Activated CD8-positive, alpha-beta T cell treated with anti-CD3 and anti-CD28 coated beads for 36 hours (primary cell): ENCODE measurements around the gene CCNB2. TPM values are rescaled to one million over a fixed set of nuclear protein-coding genes. Genes with fewer than 3 reads are reported as not detected.
"Not testable (repeated sequence)": the region's sequence is repeated elsewhere in the genome, so short reads cannot be mapped to it uniquely, and the experiment has no call there.

Experiments used
- ATAC-seq: fragments of 200-7000 bp; cut with Tn5 transposase; one replicate; pipeline ENCODE4 v1.10.0; 2021; ENCODE audit warnings: mild to moderate bottlenecking, moderate library complexity
- CTCF ChIA-PET: fragments of 350-600 bp; sonication (Branson Sonifier 250); formaldehyde crosslinking; loops from one replicate; lab custom pipeline; 2021; ENCODE audit warnings: antibody characterized with exemption; lab: Charles Lee
- POLR2A ChIA-PET: fragments of 350-600 bp; sonication (Branson Sonifier 250); formaldehyde crosslinking; loops from one replicate; lab custom pipeline; 2021; ENCODE audit warnings: antibody characterized with exemption; lab: Charles Lee
- DNase-seq: peaks from one replicate; pipeline ENCODE4 v3.0.0-alpha.2; 2020
- H3K27ac Mint-ChIP-seq: one replicate; pipeline ENCODE4 v1.8.0; 2021; ENCODE audit warnings: mild to moderate bottlenecking, mixed read lengths
- H3K27me3 Mint-ChIP-seq: one replicate; pipeline ENCODE4 v1.8.0; 2021; ENCODE audit warnings: mixed read lengths
- H3K36me3 Mint-ChIP-seq: one replicate; pipeline ENCODE4 v1.8.0; 2021; ENCODE audit warnings: low read depth, mixed read lengths
- H3K4me1 Mint-ChIP-seq: one replicate; pipeline ENCODE4 v1.8.0; 2021; ENCODE audit warnings: low read depth, mixed read lengths
- H3K4me3 Mint-ChIP-seq: one replicate; pipeline ENCODE4 v1.8.0; 2021; ENCODE audit warnings: mild to moderate bottlenecking, moderate library complexity, mixed read lengths
- H3K9me3 Mint-ChIP-seq: one replicate; pipeline ENCODE4 v1.8.0; 2021; ENCODE audit warnings: mixed read lengths
- intact Hi-C: fragments of 100-400 bp; cut with micrococcal nuclease; formaldehyde crosslinking; loops from one replicate; pipeline ENCODE4 v1.10.0; 2022
- total RNA-seq, 2 experiments: library from RNA; stranded (reverse); gene quantifications; one replicate each; pipeline ENCODE4 v1.2.3, GENCODE V29; 2021
- TF ChIP-seq, protein P1 (sequence below): fragments of 200-600 bp; IDR thresholded peaks from one replicate; pipeline ENCODE4 v1.8.0; 2022; ENCODE audit warnings: antibody characterized with exemption, mild to moderate bottlenecking

The CCNB2 gene
- total RNA-seq, 2 experiments from 2014 or later = 61.9 to 64.4 TPM

DNA sequence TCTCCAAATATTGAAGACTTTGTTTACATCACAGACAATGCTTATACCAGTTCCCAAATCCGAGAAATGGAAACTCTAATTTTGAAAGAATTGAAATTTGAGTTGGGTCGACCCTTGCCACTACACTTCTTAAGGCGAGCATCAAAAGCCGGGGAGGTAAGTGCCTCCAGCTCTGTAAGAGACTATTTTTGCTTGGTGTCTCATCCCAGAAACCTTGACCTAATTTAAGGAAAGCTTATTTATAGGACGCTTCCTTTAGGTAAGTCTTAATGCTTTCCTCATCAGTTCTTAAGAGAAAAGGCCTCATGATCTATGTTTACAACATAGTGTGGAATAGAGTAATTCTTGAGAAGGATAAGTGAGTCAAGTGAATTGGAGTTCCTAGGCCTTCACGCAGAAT lies 11.8 kb downstream of the CCNB2 start:
- H3K4me1 Mint-ChIP-seq = no peaks in the 10 kb centered on the region
- CTCF ChIA-PET = interaction anchor here (0.9 to 1.0 kb wide), 2 partner anchors 10 to 22 kb away, joined by 3 read pairs; no protein-coding TSS in a partner anchor

DNA sequence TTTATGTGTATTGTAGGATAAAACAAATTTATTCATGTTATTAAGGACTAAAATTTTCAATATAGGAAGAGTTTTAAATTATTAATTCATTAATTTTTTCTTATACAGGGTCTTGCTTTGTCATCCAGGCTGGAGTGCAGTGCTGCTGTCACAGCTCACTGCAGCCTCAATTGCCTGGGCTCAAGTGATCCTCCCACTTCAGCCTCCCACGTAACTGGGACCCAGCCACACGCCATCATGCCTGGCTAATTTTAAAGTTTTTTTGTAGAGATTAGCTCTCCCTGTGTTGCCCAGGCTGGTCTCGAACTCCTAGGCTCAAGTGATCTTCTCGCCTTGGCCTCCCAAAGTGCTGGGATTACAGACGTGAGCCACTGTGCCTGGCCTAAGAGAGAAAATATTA lies 14.7 kb downstream of the CCNB2 start:
- ChIA-PET POLR2A (no interaction called here), CTCF (no interaction called here)
- Mint-ChIP-seq H3K4me3 (no peak overlapping the region), H3K36me3 (peaks cover 42% of the 10 kb centered on the region), H3K4me1 (no peaks in the 10 kb centered on the region), H3K9me3 (no peaks in the 10 kb centered on the region), H3K27me3 (no peaks in the 10 kb centered on the region), H3K27ac (no peak overlapping the region)
- intact Hi-C loops = no loop called here
- no peak for ATAC-seq
- DNase-seq = no peak
- TF ChIP-seq, protein P1, sequence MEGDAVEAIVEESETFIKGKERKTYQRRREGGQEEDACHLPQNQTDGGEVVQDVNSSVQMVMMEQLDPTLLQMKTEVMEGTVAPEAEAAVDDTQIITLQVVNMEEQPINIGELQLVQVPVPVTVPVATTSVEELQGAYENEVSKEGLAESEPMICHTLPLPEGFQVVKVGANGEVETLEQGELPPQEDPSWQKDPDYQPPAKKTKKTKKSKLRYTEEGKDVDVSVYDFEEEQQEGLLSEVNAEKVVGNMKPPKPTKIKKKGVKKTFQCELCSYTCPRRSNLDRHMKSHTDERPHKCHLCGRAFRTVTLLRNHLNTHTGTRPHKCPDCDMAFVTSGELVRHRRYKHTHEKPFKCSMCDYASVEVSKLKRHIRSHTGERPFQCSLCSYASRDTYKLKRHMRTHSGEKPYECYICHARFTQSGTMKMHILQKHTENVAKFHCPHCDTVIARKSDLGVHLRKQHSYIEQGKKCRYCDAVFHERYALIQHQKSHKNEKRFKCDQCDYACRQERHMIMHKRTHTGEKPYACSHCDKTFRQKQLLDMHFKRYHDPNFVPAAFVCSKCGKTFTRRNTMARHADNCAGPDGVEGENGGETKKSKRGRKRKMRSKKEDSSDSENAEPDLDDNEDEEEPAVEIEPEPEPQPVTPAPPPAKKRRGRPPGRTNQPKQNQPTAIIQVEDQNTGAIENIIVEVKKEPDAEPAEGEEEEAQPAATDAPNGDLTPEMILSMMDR = no peak

More for the DNA sequence above, 11.8 kb downstream of the CCNB2 start:
- Mint-ChIP-seq H3K27ac (no peak overlapping the region), H3K27me3 (no peaks in the 10 kb centered on the region), H3K36me3 (peaks cover 47% of the 10 kb centered on the region), H3K9me3 (no peaks in the 10 kb centered on the region), H3K4me3 (no peak overlapping the region)
- no peak for ATAC-seq
- intact Hi-C loops = no loop called here
- TF ChIP-seq, protein P1 = no peak
- no peak for DNase-seq
- POLR2A ChIA-PET = interaction anchor here (0.6 to 1.6 kb wide), 3 partner anchors 10 to 1316 kb away, joined by 3 read pairs; no protein-coding TSS in a partner anchor

DNA sequence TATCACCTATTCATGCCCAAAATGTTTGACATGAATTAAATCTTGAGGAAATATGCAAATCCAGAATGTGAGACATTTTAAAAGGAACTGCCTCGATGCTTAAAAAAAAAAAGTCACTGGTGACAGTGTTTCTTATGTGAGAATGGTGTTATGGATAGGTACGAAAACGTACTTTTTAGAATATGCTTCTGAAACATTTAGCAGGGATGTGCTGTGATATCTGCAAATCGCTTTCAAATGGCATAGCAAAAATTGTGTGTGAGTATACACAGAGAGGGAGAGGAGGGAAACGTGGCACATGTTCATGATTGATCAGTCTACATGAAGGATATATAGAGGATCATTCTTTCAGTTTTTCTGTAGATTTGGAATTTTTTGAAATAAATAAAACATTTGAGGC lies 16.0 kb downstream of the CCNB2 start:
- H3K4me3 Mint-ChIP-seq = no peak overlapping the region
- no peak overlapping the region for H3K27ac Mint-ChIP-seq
- TF ChIP-seq, protein P1 = no peak
- ChIA-PET CTCF (no interaction called here), POLR2A (no interaction called here)
- peaks cover 42% of the 10 kb centered on the region for H3K36me3 Mint-ChIP-seq
- H3K27me3 Mint-ChIP-seq = no peaks in the 10 kb centered on the region
- intact Hi-C loops = no loop called here
- no peaks in the 10 kb centered on the region for H3K4me1 Mint-ChIP-seq
- DNase-seq (no peak), ATAC-seq (no peak)
- H3K9me3 Mint-ChIP-seq = no peaks in the 10 kb centered on the region

DNA sequence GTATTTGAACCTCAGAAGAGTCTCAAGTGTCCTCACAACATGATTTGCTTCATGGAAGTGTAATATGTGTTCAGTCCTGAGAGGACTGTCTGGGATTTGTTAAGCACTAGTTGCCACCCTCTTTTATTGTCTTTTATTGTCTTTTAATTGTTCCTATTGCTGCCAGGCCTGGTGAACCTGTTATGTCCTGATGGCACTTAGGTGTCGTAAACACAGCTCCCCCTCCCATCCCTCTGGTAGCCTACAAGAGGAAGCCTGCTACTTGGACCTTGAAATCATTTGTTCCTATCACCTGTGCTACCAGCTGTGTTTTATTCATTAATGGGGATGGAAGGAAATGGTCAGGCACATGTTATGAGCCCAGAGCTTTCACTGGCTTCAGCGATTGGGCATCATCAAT lies 19.3 kb downstream of the CCNB2 start:
- intact Hi-C loops = no loop called here
- no peak for ATAC-seq
- ChIA-PET CTCF (interaction anchor here (0.7 kb wide), 1 partner anchor 39 kb away, joined by 3 read pairs; no protein-coding TSS in a partner anchor), POLR2A (interaction anchor here (0.6 to 0.7 kb wide), 2 partner anchors 35 to 158 kb away, joined by 3 to 4 read pairs; no protein-coding TSS in a partner anchor)
- Mint-ChIP-seq H3K4me1 (no peaks in the 10 kb centered on the region), H3K27me3 (no peaks in the 10 kb centered on the region), H3K4me3 (no peak overlapping the region), H3K36me3 (peaks cover 43% of the 10 kb centered on the region), H3K27ac (no peak overlapping the region), H3K9me3 (peaks cover 4% of the 10 kb centered on the region)
- DNase-seq = no peak
- TF ChIP-seq, protein P1 = no peak

DNA sequence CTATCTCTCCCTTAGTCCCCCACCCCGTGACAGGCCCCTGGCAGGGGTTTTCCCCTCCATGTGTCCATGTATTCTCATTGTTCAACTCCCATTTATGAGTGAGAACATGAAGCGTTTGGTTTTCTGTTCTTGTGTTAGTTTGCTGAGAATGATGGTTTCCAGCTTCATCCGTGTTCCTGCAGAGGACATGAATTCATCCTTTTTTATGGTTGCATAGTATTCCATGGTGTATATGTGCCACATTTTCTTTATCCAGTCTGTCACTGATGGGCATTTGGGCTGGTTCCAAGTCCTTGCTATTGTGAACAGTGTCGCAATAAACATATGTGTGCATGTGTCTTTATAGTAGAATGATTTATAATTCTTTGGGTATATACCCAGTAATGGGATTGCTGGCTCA lies 20.7 kb downstream of the CCNB2 start:
- peaks cover 57% of the 10 kb centered on the region for H3K36me3 Mint-ChIP-seq
- POLR2A ChIA-PET, DNase-seq, H3K27ac Mint-ChIP-seq, H3K4me1 Mint-ChIP-seq, H3K4me3 Mint-ChIP-seq, H3K9me3 Mint-ChIP-seq, ATAC-seq, intact Hi-C loops, H3K27me3 Mint-ChIP-seq: not testable (repeated sequence)
- CTCF ChIA-PET = interaction anchor here (1.5 kb wide), 1 partner anchor 49 kb away, joined by 3 read pairs; no protein-coding TSS in a partner anchor

DNA sequence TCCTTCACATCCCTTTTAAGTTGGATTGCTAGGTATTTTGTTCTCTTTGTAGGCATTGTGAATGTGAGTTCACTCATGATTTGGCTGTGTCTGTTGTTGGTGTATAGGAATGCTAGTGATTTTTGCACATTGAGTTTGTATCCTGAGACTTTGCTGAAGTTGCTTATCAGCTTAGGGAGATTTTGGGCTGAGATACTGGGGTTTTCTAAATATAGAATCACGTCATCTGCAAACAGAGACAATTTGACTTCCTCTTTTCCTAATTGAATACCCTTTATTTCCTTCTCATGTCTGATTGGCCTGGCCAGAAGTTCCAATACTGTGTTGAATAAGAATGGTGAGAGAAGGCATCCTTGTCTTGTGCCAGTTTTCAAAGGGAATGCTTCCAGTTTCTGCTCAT lies 22.3 kb downstream of the CCNB2 start:
- POLR2A ChIA-PET, H3K4me3 Mint-ChIP-seq, ATAC-seq, H3K27me3 Mint-ChIP-seq, intact Hi-C loops, H3K9me3 Mint-ChIP-seq, H3K4me1 Mint-ChIP-seq, H3K27ac Mint-ChIP-seq, DNase-seq, CTCF ChIA-PET: not testable (repeated sequence)
- peaks cover 64% of the 10 kb centered on the region for H3K36me3 Mint-ChIP-seq
